B cell (primary cell): Measurements from ENCODE around the gene WBP1.

Experiments used
- EZH2 ChIP-seq: IDR thresholded peaks from 2 replicates; pipeline ENCODE4 v1.6.1; 2012; ENCODE audit warnings: borderline replicate concordance, low read depth, mild to moderate bottlenecking, moderate library complexity, low read length; ENCODE audit not compliant: insufficient read depth, poor library complexity, severe bottlenecking
- TF ChIP-seq, protein P1 (sequence below): fragments of 200-600 bp; IDR thresholded peaks from one replicate; pipeline ENCODE4 v1.8.0; 2022; ENCODE audit warnings: antibody characterized with exemption, mild to moderate bottlenecking

GRCh38 chr2:74448771-74449170 lies 9.5 kb upstream of the WBP1 start:
- TF ChIP-seq, protein P1, sequence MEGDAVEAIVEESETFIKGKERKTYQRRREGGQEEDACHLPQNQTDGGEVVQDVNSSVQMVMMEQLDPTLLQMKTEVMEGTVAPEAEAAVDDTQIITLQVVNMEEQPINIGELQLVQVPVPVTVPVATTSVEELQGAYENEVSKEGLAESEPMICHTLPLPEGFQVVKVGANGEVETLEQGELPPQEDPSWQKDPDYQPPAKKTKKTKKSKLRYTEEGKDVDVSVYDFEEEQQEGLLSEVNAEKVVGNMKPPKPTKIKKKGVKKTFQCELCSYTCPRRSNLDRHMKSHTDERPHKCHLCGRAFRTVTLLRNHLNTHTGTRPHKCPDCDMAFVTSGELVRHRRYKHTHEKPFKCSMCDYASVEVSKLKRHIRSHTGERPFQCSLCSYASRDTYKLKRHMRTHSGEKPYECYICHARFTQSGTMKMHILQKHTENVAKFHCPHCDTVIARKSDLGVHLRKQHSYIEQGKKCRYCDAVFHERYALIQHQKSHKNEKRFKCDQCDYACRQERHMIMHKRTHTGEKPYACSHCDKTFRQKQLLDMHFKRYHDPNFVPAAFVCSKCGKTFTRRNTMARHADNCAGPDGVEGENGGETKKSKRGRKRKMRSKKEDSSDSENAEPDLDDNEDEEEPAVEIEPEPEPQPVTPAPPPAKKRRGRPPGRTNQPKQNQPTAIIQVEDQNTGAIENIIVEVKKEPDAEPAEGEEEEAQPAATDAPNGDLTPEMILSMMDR = no peak
- no peak for TF ChIP-seq EZH2
